Measurements from ENCODE around the gene SPATA31D4. TPM values are rescaled to one million over a fixed set of nuclear protein-coding genes. Genes with fewer than 3 reads are reported as not detected.

SPATA31D4 gene
- total RNA-seq, 1 experiment from 2014 or later, result not detected

DNA sequence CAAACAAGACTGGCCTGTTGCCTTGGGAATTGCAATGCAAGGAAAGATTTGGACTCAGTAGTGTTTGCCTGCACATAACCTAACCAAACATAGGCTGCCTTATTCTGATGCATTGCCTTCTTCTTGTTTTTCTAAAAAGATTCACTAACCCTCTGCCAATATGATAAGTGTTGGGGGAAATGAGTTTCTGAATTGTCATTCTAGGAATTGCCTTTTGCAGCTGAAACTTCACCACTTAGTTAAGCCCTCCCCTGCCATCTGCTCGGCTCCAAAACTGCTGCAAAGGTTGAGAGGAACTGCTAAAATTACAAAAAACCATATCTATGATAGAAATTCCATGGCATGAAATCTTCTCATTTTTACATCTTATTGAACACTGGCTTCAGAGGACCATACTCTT, 41.6 kb upstream of the SPATA31D4 start:
- DNase-seq (ENCODE audit: low spot score), result no peak
- intact Hi-C loops (cut with micrococcal nuclease; ENCODE audit: unreplicated experiment), result no loop called here
- no peaks in the 10 kb centered on the region for H3K4me1 ChIP-seq (ENCODE audit: insufficient read depth, low read length, poor library complexity, severe bottlenecking)
- no peak overlapping the region for H3K4me3 ChIP-seq (ENCODE audit: low read depth, low read length, poor library complexity, severe bottlenecking)
- H3K9me3 ChIP-seq (ENCODE audit: low read depth, low read length, poor library complexity, severe bottlenecking), result no peaks in the 10 kb centered on the region
- CTCF ChIA-PET, result no interaction called here
- POLR2A ChIA-PET (ENCODE audit: low non-redundant PET), result no interaction called here
- TF ChIP-seq, protein P1, sequence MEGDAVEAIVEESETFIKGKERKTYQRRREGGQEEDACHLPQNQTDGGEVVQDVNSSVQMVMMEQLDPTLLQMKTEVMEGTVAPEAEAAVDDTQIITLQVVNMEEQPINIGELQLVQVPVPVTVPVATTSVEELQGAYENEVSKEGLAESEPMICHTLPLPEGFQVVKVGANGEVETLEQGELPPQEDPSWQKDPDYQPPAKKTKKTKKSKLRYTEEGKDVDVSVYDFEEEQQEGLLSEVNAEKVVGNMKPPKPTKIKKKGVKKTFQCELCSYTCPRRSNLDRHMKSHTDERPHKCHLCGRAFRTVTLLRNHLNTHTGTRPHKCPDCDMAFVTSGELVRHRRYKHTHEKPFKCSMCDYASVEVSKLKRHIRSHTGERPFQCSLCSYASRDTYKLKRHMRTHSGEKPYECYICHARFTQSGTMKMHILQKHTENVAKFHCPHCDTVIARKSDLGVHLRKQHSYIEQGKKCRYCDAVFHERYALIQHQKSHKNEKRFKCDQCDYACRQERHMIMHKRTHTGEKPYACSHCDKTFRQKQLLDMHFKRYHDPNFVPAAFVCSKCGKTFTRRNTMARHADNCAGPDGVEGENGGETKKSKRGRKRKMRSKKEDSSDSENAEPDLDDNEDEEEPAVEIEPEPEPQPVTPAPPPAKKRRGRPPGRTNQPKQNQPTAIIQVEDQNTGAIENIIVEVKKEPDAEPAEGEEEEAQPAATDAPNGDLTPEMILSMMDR (conservative IDR thresholded peaks at IDR 0.05; ENCODE audit: low read depth, low read length), result no peak
- TF ChIP-seq EZH2 (IDR thresholded peaks at IDR 0.05; ENCODE audit: borderline replicate concordance, low read depth, low read length, poor library complexity, severe bottlenecking), result no peak
- BruUV-seq (replicated peaks), result no TSS peak
- no peak overlapping the region for H3K27ac ChIP-seq (ENCODE audit: low read depth, low read length, poor library complexity, severe bottlenecking)
- no peaks in the 10 kb centered on the region for H3K36me3 ChIP-seq (ENCODE audit: insufficient read depth, low read length, poor library complexity, severe bottlenecking)
- no peaks in the 10 kb centered on the region for H3K27me3 ChIP-seq (replicated peaks; ENCODE audit: insufficient read depth, low read depth, low read length, poor library complexity)

DNA sequence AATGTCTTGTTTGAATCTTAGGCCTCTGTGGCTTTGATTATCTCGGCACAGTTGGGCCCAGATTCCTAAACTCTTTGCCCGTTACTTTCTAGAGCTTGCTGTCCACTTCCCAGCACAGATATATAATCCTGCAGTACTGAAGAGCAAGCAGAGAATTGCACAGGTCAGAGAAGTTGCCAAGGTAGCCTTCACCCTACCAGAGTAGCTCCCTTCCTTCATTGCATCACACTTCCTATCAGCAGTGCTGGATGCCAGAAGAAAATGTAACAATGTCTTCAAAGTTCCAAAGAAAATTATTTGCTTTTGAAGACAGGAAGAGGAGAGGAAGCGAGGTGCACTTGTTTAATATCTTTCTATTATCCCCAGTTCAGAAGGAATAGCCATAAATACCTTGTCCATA, 38.1 kb upstream of the SPATA31D4 start:
- H3K4me3 ChIP-seq (ENCODE audit: low read depth, low read length, poor library complexity, severe bottlenecking), result no peak overlapping the region
- no peak overlapping the region for H3K27ac ChIP-seq (ENCODE audit: low read depth, low read length, poor library complexity, severe bottlenecking)
- CTCF ChIA-PET, result no interaction called here
- no peaks in the 10 kb centered on the region for H3K36me3 ChIP-seq (ENCODE audit: insufficient read depth, low read length, poor library complexity, severe bottlenecking)
- H3K9me3 ChIP-seq (ENCODE audit: low read depth, low read length, poor library complexity, severe bottlenecking), result no peaks in the 10 kb centered on the region
- no peak for DNase-seq (ENCODE audit: low spot score)
- BruUV-seq (replicated peaks), result no TSS peak
- no peaks in the 10 kb centered on the region for H3K4me1 ChIP-seq (ENCODE audit: insufficient read depth, low read length, poor library complexity, severe bottlenecking)
- TF ChIP-seq EZH2 (IDR thresholded peaks at IDR 0.05; ENCODE audit: borderline replicate concordance, low read depth, low read length, poor library complexity, severe bottlenecking), result no peak
- TF ChIP-seq, protein P1 (conservative IDR thresholded peaks at IDR 0.05; ENCODE audit: low read depth, low read length), result no peak
- POLR2A ChIA-PET (ENCODE audit: low non-redundant PET), result no interaction called here
- no peaks in the 10 kb centered on the region for H3K27me3 ChIP-seq (replicated peaks; ENCODE audit: insufficient read depth, low read depth, low read length, poor library complexity)
- intact Hi-C loops (cut with micrococcal nuclease; ENCODE audit: unreplicated experiment), result no loop called here

DNA sequence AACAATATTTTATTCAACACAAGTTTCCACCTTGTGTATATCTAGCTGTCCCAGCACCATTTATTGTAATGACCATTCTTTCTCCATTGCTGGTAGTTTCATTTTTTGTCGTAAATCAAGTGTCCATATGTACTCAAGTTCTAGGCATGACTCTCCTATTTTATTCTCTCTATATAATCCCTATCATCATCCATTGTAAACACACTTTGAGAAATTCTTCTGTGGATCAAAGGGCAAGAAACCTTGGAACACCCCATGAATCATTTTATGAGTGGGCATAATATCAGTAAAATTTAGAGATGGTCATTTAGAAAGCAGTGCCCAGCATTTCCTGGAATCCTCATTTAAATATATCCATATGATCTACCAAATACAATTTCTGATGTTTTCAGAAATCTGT, 35.8 kb upstream of the SPATA31D4 start:
- BruUV-seq (replicated peaks), result no TSS peak
- POLR2A ChIA-PET (ENCODE audit: low non-redundant PET), result no interaction called here
- CTCF ChIA-PET, result no interaction called here

More for the DNA sequence above, 35.8 kb upstream of the SPATA31D4 start:
- Histone ChIP-seq H3K9me3 (ENCODE audit: low read depth, low read length, poor library complexity, severe bottlenecking) (no peaks in the 10 kb centered on the region), H3K4me3 (ENCODE audit: low read depth, low read length, poor library complexity, severe bottlenecking) (no peak overlapping the region), H3K4me1 (ENCODE audit: insufficient read depth, low read length, poor library complexity, severe bottlenecking) (no peaks in the 10 kb centered on the region), H3K27ac (ENCODE audit: low read depth, low read length, poor library complexity, severe bottlenecking) (no peak overlapping the region), H3K36me3 (ENCODE audit: insufficient read depth, low read length, poor library complexity, severe bottlenecking) (no peaks in the 10 kb centered on the region), H3K27me3 (replicated peaks; ENCODE audit: insufficient read depth, low read depth, low read length, poor library complexity) (no peaks in the 10 kb centered on the region)
- intact Hi-C loops (cut with micrococcal nuclease; ENCODE audit: unreplicated experiment), result no loop called here
- no peak for DNase-seq (ENCODE audit: low spot score)
- TF ChIP-seq EZH2 (IDR thresholded peaks at IDR 0.05; ENCODE audit: borderline replicate concordance, low read depth, low read length, poor library complexity, severe bottlenecking), result no peak
- TF ChIP-seq, protein P1 (conservative IDR thresholded peaks at IDR 0.05; ENCODE audit: low read depth, low read length), result no peak

All from A673 (cell line).